GM19438 (cell line): ENCODE results near the gene BPIFB2.

Experiments
- ATAC-seq: cut with Tn5 transposase; IDR thresholded peaks from one replicate; pipeline ENCODE4 v1.9.1; 2021; ENCODE audit warnings: low read depth; ENCODE audit not compliant: unreplicated experiment

BPIFB2 gene

GRCh38 chr20:33063271-33063670 is 55.8 kb downstream of the BPIFB2 start:
- ATAC-seq = no peak

- ATAC-seq = no peak
These were observed 57.2 kb downstream of the BPIFB2 start for GRCh38 chr20:33064572-33065287.

GRCh38 chr20:33065785-33066184 is 58.3 kb downstream of the BPIFB2 start:
- no peak for ATAC-seq

GRCh38 chr20:33067806-33068205 is 60.3 kb downstream of the BPIFB2 start:
- ATAC-seq = no peak

GRCh38 chr20:33068251-33068939 is 60.9 kb downstream of the BPIFB2 start:
- no peak for ATAC-seq

GRCh38 chr20:33069673-33070072 is 62.2 kb downstream of the BPIFB2 start:
- no peak for ATAC-seq

GRCh38 chr20:33070111-33071053 is 62.9 kb downstream of the BPIFB2 start:
- no peak for ATAC-seq

- ATAC-seq = no peak
These were observed 63.7 kb downstream of the BPIFB2 start for GRCh38 chr20:33071198-33071597.

- no peak for ATAC-seq
These were observed 64.9 kb downstream of the BPIFB2 start for GRCh38 chr20:33072362-33072761.

GRCh38 chr20:33072813-33073212 is 65.3 kb downstream of the BPIFB2 start:
- no peak for ATAC-seq
